NB4 (cell line): ENCODE measurements around the gene PAXIP1.

Experiments
- DNase-seq: peaks from one replicate; pipeline ENCODE4 v3.0.0; 2010; ENCODE audit warnings: low read depth
- H3K4me3 ChIP-seq: one replicate; pipeline ENCODE4 v1.5.1; 2011; ENCODE audit warnings: mild to moderate bottlenecking, low read depth, low read length, moderate library complexity
- CTCF ChIP-seq: IDR thresholded peaks from one replicate; pipeline ENCODE4 v1.5.1; 2012; ENCODE audit warnings: low read depth, low read length
- MYC ChIP-seq: IDR thresholded peaks from 2 replicates; pipeline ENCODE4 v1.6.1; 2011; ENCODE audit warnings: low read depth, low read length
- POLR2A ChIP-seq: IDR thresholded peaks from 2 replicates; pipeline ENCODE4 v1.6.1; 2011; ENCODE audit warnings: mild to moderate bottlenecking; ENCODE audit not compliant: insufficient read length; ENCODE audit errors: extremely low read depth
- TF ChIP-seq, protein P1 (sequence below): IDR thresholded peaks from 2 replicates; pipeline ENCODE4 v1.6.1; 2011; ENCODE audit warnings: low read depth, low read length

PAXIP1 gene

GRCh38 chr7:154906736-154907355 is 96.1 kb downstream of the PAXIP1 start:
- H3K4me3 ChIP-seq, result no peak overlapping the region
- DNase-seq, result no peak
- TF ChIP-seq MYC (no peak), CTCF (no peak), POLR2A (no peak)
- TF ChIP-seq, protein P1, sequence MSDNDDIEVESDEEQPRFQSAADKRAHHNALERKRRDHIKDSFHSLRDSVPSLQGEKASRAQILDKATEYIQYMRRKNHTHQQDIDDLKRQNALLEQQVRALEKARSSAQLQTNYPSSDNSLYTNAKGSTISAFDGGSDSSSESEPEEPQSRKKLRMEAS, result no peak

DNA sequence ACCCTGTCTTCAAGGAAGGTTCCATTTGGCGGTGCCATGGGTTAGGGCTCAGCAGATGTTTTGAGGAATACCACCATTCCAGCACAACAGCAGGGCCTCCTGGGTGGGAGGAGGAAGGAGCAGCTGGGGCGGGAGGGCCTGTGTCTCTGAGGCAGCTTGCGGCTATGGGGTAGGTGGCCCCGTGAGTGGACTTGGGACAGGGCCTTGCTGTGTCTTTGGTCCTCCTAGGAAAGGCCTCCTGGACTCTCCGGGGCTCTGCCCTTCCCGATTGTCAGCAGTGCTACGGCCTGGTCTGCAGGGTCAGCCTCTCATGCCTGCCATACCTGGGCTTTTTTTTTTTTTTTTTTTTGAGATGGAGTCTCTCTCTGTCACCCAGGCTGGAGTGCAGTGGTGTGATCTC is 96.7 kb downstream of the PAXIP1 start:
- TF ChIP-seq MYC (no peak), POLR2A (no peak), CTCF (no peak)
- TF ChIP-seq, protein P1, result no peak
- no peak overlapping the region for H3K4me3 ChIP-seq
- DNase-seq, result no peak

GRCh38 chr7:154905615-154906014 is 97.3 kb downstream of the PAXIP1 start:
- no peak overlapping the region for H3K4me3 ChIP-seq
- no peak for DNase-seq
- TF ChIP-seq CTCF (no peak), POLR2A (no peak), MYC (no peak)
- TF ChIP-seq, protein P1, result no peak

- TF ChIP-seq MYC (no peak), POLR2A (no peak)
- TF ChIP-seq, protein P1, result no peak
- DNase-seq, result no peak
These were observed 97.8 kb downstream of the PAXIP1 start for GRCh38 chr7:154905146-154905545.

GRCh38 chr7:154903083-154903731 is 99.7 kb downstream of the PAXIP1 start:
- H3K4me3 ChIP-seq, result no peak overlapping the region
- no peak for TF ChIP-seq CTCF
- no peak for TF ChIP-seq POLR2A
- TF ChIP-seq MYC, result no peak
- TF ChIP-seq, protein P1, result no peak
- DNase-seq, result no peak

More at GRCh38 chr7:154905146-154905545, 97.8 kb downstream of the PAXIP1 start:
- no peak overlapping the region for H3K4me3 ChIP-seq

DNA sequence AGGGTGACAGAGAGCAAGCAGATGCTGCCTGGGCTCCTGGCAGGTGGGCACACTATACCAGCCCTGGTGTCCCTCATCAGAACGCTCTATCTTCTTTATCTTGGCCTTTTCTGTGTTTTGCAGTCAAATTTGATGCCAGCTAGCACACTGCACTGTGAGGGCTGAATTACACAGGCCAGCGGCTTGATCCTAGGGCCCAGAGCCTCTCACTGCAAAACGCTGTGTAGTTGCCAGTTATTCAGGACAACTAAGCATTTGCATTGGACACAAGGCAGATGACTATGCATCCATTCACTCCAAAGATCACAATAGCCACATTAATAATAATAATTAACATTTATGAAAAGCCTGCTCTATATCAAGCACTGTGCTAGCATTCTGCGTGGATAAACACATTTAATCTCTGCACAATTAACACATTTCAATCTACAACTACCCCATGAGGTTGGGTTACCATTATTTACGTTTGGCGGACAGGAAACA is 100.3 kb downstream of the PAXIP1 start:
- no peak for DNase-seq
- TF ChIP-seq CTCF (no peak), POLR2A (no peak), MYC (no peak)
- TF ChIP-seq, protein P1, result no peak

More for the DNA sequence above, 100.3 kb downstream of the PAXIP1 start:
- H3K4me3 ChIP-seq, result no peak overlapping the region
